Mucosa of descending colon (tissue), 3 donors: Measurements from ENCODE around the gene LAMTOR4. TPM values are rescaled to one million over a fixed set of nuclear protein-coding genes. Genes with fewer than 3 reads are reported as not detected.

Source experiments
- ATAC-seq: fragments of 200-7000 bp; cut with Tn5 transposase; one replicate; pipeline ENCODE4 v1.9.1; 2020; ENCODE audit warnings: mild to moderate bottlenecking, moderate library complexity
- DNase-seq, 3 donors: peaks; one replicate each; pipeline ENCODE4 v3.0.0-alpha.2; 2020
- H3K36me3 ChIP-seq: fragments of 200-600 bp; one replicate; pipeline ENCODE4 v1.8.0; 2021; ENCODE audit warnings: low read depth, mild to moderate bottlenecking
- H3K4me1 ChIP-seq: fragments of 200-600 bp; one replicate; pipeline ENCODE4 v1.8.0; 2021; ENCODE audit warnings: low read depth, mild to moderate bottlenecking
- H3K4me3 ChIP-seq: fragments of 200-600 bp; one replicate; pipeline ENCODE4 v1.8.0; 2021; ENCODE audit warnings: mild to moderate bottlenecking
- H3K9me3 ChIP-seq: fragments of 200-600 bp; one replicate; pipeline ENCODE4 v1.8.0; 2021; ENCODE audit warnings: mild to moderate bottlenecking
- intact Hi-C, 2 donors: fragments of 100-400 bp; cut with DNase I in 1 of 2; cut with micrococcal nuclease in 1 of 2; formaldehyde crosslinking; loops; one replicate each; pipeline versions ENCODE4 v1.11.0 to v1.11.1; 2022; cut with DNase I, micrococcal nuclease
- total RNA-seq, 3 donors: library from RNA; stranded (reverse); fragmentation: NEBNext Ultra II Directional in 2 of 3; extraction: Animal tissue kit (Norgen Biotek cat#: 25700) in 2 of 3; gene quantifications; one replicate each; pipeline versions ENCODE4 v1.2.1 to v1.2.4, GENCODE V29; 2021 to 2023
- TF ChIP-seq, protein P1 (sequence below): fragments of 200-600 bp; IDR thresholded peaks from one replicate; pipeline ENCODE4 v1.8.0; 2022; ENCODE audit warnings: antibody characterized with exemption, mild to moderate bottlenecking
- donor health status: DM: no; HTN: no; CAD: no; lungs with moderate emphysema.
- donor health status: DM: no; HTN: no; CAD: no.
- donor health status: DM: no; HTN: yes; CAD: no.

LAMTOR4 gene
- total RNA-seq, 3 donors from 2014 or later, result 135 to 221 (median 187) TPM

DNA sequence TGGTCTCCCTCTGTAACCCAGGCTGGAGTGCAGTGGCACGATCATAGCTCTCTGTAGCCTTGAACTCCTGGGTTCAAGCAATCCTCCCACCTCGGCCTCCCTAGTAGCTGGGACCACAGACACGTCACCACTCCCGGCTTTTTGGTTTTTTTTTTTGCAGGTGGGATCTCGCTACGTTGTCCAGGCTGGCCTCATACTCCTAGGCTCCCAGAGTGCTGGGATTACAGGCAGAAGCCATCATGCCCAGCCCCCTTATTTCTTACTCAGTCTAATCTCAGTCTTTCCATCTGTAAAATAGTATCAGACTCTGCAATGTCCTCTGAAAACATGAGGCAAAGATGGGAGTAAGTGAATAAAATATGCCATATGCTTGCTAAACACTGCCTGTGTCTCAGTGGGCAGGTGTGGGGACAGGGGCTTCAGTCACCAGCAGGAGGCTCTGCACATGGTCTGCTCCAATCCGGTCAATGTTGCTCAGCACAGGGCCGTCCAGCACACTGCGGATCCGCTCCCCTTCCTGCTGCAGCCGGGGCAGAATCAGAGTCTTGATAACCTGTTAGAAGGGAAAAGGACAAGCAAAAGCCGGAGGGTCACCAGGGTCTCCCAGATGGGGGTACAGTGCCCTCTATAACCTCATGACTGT, 39.1 kb upstream of the LAMTOR4 start:
- no peak for DNase-seq
- no peak overlapping the region for H3K4me3 ChIP-seq
- H3K36me3 ChIP-seq, result no peaks in the 10 kb centered on the region
- ATAC-seq, result no peak
- TF ChIP-seq, protein P1, sequence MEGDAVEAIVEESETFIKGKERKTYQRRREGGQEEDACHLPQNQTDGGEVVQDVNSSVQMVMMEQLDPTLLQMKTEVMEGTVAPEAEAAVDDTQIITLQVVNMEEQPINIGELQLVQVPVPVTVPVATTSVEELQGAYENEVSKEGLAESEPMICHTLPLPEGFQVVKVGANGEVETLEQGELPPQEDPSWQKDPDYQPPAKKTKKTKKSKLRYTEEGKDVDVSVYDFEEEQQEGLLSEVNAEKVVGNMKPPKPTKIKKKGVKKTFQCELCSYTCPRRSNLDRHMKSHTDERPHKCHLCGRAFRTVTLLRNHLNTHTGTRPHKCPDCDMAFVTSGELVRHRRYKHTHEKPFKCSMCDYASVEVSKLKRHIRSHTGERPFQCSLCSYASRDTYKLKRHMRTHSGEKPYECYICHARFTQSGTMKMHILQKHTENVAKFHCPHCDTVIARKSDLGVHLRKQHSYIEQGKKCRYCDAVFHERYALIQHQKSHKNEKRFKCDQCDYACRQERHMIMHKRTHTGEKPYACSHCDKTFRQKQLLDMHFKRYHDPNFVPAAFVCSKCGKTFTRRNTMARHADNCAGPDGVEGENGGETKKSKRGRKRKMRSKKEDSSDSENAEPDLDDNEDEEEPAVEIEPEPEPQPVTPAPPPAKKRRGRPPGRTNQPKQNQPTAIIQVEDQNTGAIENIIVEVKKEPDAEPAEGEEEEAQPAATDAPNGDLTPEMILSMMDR, result no peak
- no peaks in the 10 kb centered on the region for H3K9me3 ChIP-seq
- intact Hi-C loops, result no loop called here
- H3K4me1 ChIP-seq, result no peaks in the 10 kb centered on the region

DNA sequence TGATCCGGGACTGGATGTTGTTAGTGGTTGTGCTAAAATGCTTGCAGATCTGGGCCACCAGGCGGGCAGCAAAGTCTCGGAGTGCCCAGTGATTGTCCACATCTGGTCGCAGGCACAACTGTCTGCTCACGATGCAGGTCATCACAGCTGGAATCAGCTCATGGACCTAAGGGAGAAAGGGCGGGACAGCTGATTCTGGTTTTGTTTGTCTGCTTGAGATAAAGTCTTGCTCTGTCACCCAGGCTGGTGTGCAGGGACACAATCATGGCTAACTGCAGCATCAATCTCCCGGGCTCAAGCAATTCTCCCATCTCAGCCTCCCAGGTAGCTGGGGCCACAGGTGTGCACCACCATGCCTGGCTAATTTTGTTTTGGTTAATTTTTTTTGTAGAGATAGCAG, 37.6 kb upstream of the LAMTOR4 start:
- Histone ChIP-seq H3K9me3 (no peaks in the 10 kb centered on the region), H3K4me3 (no peak overlapping the region), H3K36me3 (no peaks in the 10 kb centered on the region), H3K4me1 (no peaks in the 10 kb centered on the region)
- ATAC-seq (no peak), DNase-seq (no peak)
- TF ChIP-seq, protein P1, result no peak
- intact Hi-C loops, result no loop called here

DNA sequence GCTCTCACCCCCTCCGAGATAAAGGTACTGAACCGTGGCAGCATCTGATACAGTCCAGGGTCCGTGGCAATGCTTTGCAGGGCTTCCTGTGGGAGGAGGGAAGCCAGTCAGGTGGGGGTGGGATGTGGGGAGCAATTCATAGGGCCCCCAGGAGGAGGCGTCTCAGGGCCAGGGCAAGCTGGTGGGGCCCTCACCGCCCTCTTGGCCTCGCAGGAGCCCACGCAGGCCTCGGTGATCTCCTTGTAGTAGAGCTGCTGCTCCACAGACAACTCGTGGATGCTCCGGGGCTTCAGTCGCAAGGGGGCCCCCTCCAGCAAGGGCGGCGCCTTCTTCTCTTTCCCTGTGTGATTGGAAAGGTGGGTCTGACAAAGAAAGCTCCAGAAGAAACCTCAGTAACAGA, 36.8 kb upstream of the LAMTOR4 start:
- H3K4me1 ChIP-seq, result no peaks in the 10 kb centered on the region
- intact Hi-C loops, result no loop called here
- H3K4me3 ChIP-seq, result no peak overlapping the region
- H3K9me3 ChIP-seq, result no peaks in the 10 kb centered on the region
- TF ChIP-seq, protein P1, result no peak
- ATAC-seq (no peak), DNase-seq (no peak)
- no peaks in the 10 kb centered on the region for H3K36me3 ChIP-seq

DNA sequence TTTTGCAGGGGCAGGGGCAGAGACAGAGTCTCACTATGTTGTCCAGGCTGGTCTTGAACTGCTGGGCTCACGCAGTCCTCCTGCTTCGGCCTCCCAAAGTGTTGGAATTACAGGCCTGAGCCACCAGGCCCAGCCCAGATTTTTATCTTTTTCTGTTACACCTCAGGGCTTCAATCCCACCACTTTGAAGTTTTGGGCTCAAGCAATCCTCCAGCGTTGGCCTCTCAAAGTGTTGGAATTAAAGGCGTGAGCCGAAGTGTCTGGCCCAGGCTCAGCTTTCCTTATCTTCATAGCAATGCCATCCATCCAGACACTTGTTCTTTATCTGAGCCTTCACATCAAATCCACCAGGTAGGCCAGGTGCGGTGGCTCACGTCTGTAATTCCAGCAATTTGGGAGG, 33.7 kb upstream of the LAMTOR4 start:
- intact Hi-C loops, result no loop called here
- Histone ChIP-seq H3K36me3 (no peaks in the 10 kb centered on the region), H3K4me1 (peaks cover 8% of the 10 kb centered on the region), H3K9me3 (no peaks in the 10 kb centered on the region), H3K4me3 (no peak overlapping the region)
- DNase-seq (no peak), ATAC-seq (no peak)
- TF ChIP-seq, protein P1, result no peak

DNA sequence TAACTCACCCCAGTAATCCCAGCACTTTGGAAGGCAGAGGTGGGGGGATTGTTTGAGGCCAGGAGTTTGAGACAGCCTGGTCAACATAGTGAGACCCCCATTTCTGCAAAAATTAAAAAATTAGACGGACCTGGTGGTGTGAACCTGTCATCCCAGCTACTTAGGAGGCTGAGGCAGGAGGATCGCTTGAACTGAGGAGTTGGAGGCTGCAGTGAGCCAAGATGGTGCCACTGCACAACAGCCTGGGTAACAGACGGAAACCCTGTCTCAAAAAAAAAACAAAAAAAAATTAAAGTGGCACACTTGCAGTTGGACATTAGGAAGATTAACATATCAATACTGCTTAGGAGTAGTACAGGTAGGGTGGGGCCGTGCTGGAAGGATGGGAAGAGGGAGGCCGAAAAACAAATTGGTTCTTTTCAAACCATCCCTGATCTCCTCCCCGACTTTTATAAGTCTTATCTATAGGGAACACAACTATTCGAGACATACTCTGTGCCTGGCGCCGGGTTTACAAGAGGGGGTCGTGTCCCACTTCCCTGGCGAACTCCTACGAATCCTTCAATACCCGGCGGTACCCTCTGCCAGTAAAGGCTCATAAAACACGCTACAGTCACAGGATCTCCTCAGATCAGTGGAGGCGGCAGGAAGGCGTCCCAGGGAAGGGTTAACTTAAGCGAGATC, 30.2 kb upstream of the LAMTOR4 start:
- TF ChIP-seq, protein P1, result no peak
- peaks cover 16% of the 10 kb centered on the region for H3K4me1 ChIP-seq
- H3K4me3 ChIP-seq, result peak overlapping the region; percentile 54
- intact Hi-C loops, result no loop called here
- no peak for ATAC-seq
- H3K36me3 ChIP-seq, result no peaks in the 10 kb centered on the region
- H3K9me3 ChIP-seq, result no peaks in the 10 kb centered on the region
- no peak for DNase-seq
